Measurements from ENCODE around the gene PPP2R2B. TPM values are rescaled to one million over a fixed set of nuclear protein-coding genes. Genes with fewer than 3 reads are reported as not detected.

Gene PPP2R2B
- total and polyA plus RNA-seq, 2 donors (not counting 3 experiments of a cell fraction or from before 2014, with no cell fraction given), result not detected

- H4K20me1 ChIP-seq (replicated peaks; ENCODE audit: control insufficient read depth, extremely low read depth, insufficient read depth, low read length), result no peaks in the 10 kb centered on the region
- CTCF ChIA-PET, result interaction anchor here (1.0 to 3.1 kb wide), 2 partner anchors 398 to 621 kb away, joined by 3 to 70 read pairs; no protein-coding TSS in a partner anchor
- no peak for TF ChIP-seq CTCF (IDR thresholded peaks at IDR 0.05; ENCODE audit: extremely low read depth in 1 of 2, insufficient read depth in 1 of 2, low read depth in 1 of 2, low read length in 2 of 2)
- no peak for TF ChIP-seq MYC (IDR thresholded peaks at IDR 0.05; ENCODE audit: low read depth, low read length)
- TF ChIP-seq FOS (IDR thresholded peaks at IDR 0.05; ENCODE audit: borderline replicate concordance, insufficient read depth, low read length), result no peak
- TF ChIP-seq POLR2A (IDR thresholded peaks at IDR 0.05; ENCODE audit: low read depth, low read length), result no peak
- TF ChIP-seq EZH2 (IDR thresholded peaks at IDR 0.05; ENCODE audit: borderline replicate concordance, low read depth, low read length, severe bottlenecking), result no peak
- TF ChIP-seq JUN (IDR thresholded peaks at IDR 0.05; ENCODE audit: borderline replicate concordance, insufficient read depth, insufficient read length, low read depth), result no peak
- no peak for TF ChIP-seq POLR2AphosphoS5 (IDR thresholded peaks at IDR 0.05; ENCODE audit: insufficient read depth, low read depth, low read length)
- no peak for TF ChIP-seq MAX (IDR thresholded peaks at IDR 0.05; ENCODE audit: insufficient read depth, insufficient read length)
- TF ChIP-seq GATA2 (IDR thresholded peaks at IDR 0.05; ENCODE audit: insufficient read depth, insufficient read length, low read depth, low read length), result no peak
- no peak overlapping the region for H2AFZ ChIP-seq (ENCODE audit: low read depth, low read length)
- H3K27ac ChIP-seq (ENCODE audit: insufficient read depth, low read depth, low read length), result no peak overlapping the region
- no peak overlapping the region for H3K4me3 ChIP-seq (replicated peaks in 1 of 3; ENCODE audit: insufficient read depth in 1 of 3, low read depth in 1 of 3, low read length in 3 of 3)
- H3K36me3 ChIP-seq (ENCODE audit: control insufficient read depth in 2 of 2, extremely low read depth in 1 of 2, insufficient read depth in 2 of 2, low read length in 2 of 2), result no peaks in the 10 kb centered on the region
- FAIRE-seq, result no peak
- H3K9ac ChIP-seq (replicated peaks; ENCODE audit: extremely low read depth, insufficient read depth, low read length), result no peak overlapping the region
- intact Hi-C loops (cut with micrococcal nuclease), result no loop called here
- no peaks in the 10 kb centered on the region for H3K79me2 ChIP-seq (ENCODE audit: control insufficient read depth, insufficient read depth, low read length)
- H3K9me1 ChIP-seq (replicated peaks; ENCODE audit: control insufficient read depth, extremely low read depth, insufficient read depth, low read length), result no peaks in the 10 kb centered on the region
- no peak overlapping the region for H3K4me2 ChIP-seq (ENCODE audit: insufficient read depth, low read length)
- dilution Hi-C loops (cut with MboI; ENCODE audit: extremely low pct_ligation_motif_present, low sequenced_read_pairs), result no loop called here
- no TSS peak for BruUV-seq (replicated peaks)
- POLR2A ChIA-PET, result no interaction called here
- H3K4me1 ChIP-seq (ENCODE audit: control insufficient read depth, extremely low read depth, insufficient read depth, low read length), result no peaks in the 10 kb centered on the region
- H3K9me3 ChIP-seq (replicated peaks; ENCODE audit: control insufficient read depth, insufficient read depth, low read length), result no peaks in the 10 kb centered on the region
- no peak for DNase-seq (ENCODE audit: low read depth, low spot score)
- H3K27me3 ChIP-seq (ENCODE audit: control insufficient read depth in 2 of 2, insufficient read depth in 2 of 2, low read length in 2 of 2), result no peaks in the 10 kb centered on the region
Observed at GRCh38 chr5:146568161-146568560, 310.4 kb downstream of the PPP2R2B start.
